ENCODE results near the gene HIVEP2. TPM values are rescaled to one million over a fixed set of nuclear protein-coding genes. Genes with fewer than 3 reads are reported as not detected.

The HIVEP2 gene
- total and polyA plus RNA-seq, 3 donors from 2014 or later: 4.7 to 10.8 (median 10.7) TPM

- WGBS, 2 donors: 63 to 71% methylated on average over 2 of the region's 2 CpGs
- Histone ChIP-seq H3K27ac (peak overlapping the region; percentile 63 to 74), H3K27me3 (no peaks in the 10 kb centered on the region), H3K4me3 (no peak overlapping the region), H3K9me3 (no peaks in the 10 kb centered on the region), H3K4me1 (peaks cover 19% of the 10 kb centered on the region), H3K36me3 (ENCODE audit: low read depth, missing control alignments) (no peaks in the 10 kb centered on the region)
- intact Hi-C loops (cut with DNase I; ENCODE audit: low total_unique reads): loop anchor here (10.0 kb wide), 1 partner anchor 100 kb away; the partner anchor contains the start of gene HIVEP2
- no peak for DNase-seq
- TF ChIP-seq CTCF (IDR thresholded peaks at IDR 0.05) (no peak), POLR2A (IDR thresholded peaks at IDR 0.05) (no peak)
Measured at GRCh38 chr6:142845143-142845571, 99.8 kb downstream of the HIVEP2 start.

- peak overlapping the region in 1 of 2 donors; percentile 74 for H3K27ac ChIP-seq
- H3K4me3 ChIP-seq: no peak overlapping the region
- H3K9me3 ChIP-seq: no peaks in the 10 kb centered on the region
- no peak for DNase-seq
- intact Hi-C loops (cut with DNase I; ENCODE audit: low total_unique reads): loop anchor here (10.0 kb wide), 1 partner anchor 101 kb away; the partner anchor contains the start of gene HIVEP2
- H3K27me3 ChIP-seq: no peaks in the 10 kb centered on the region
- H3K36me3 ChIP-seq (ENCODE audit: low read depth, missing control alignments): no peaks in the 10 kb centered on the region
- H3K4me1 ChIP-seq: peaks cover 19% of the 10 kb centered on the region
- 50 to 64% methylated on average over 6 of the region's 6 CpGs for WGBS, 2 donors
- no peak for TF ChIP-seq POLR2A (IDR thresholded peaks at IDR 0.05)
Measured at GRCh38 chr6:142844065-142844755, 100.8 kb downstream of the HIVEP2 start.

- H3K36me3 ChIP-seq (ENCODE audit: low read depth, missing control alignments): no peaks in the 10 kb centered on the region
- no peaks in the 10 kb centered on the region for H3K27me3 ChIP-seq
- WGBS, 2 donors: 61 to 64% methylated on average over 4 of the region's 4 CpGs
- DNase-seq: no peak
- H3K4me3 ChIP-seq: no peak overlapping the region
- H3K27ac ChIP-seq: peak overlapping the region in 1 of 2 donors; percentile 74
- intact Hi-C loops (cut with DNase I; ENCODE audit: low total_unique reads): loop anchor here (10.0 kb wide), 1 partner anchor 101 kb away; the partner anchor contains the start of gene HIVEP2
- H3K4me1 ChIP-seq: peaks cover 19% of the 10 kb centered on the region
- TF ChIP-seq POLR2A (IDR thresholded peaks at IDR 0.05): no peak
- TF ChIP-seq CTCF (IDR thresholded peaks at IDR 0.05): no peak
- H3K9me3 ChIP-seq: no peaks in the 10 kb centered on the region
Measured at GRCh38 chr6:142843361-142843760, 101.6 kb downstream of the HIVEP2 start.

DNA sequence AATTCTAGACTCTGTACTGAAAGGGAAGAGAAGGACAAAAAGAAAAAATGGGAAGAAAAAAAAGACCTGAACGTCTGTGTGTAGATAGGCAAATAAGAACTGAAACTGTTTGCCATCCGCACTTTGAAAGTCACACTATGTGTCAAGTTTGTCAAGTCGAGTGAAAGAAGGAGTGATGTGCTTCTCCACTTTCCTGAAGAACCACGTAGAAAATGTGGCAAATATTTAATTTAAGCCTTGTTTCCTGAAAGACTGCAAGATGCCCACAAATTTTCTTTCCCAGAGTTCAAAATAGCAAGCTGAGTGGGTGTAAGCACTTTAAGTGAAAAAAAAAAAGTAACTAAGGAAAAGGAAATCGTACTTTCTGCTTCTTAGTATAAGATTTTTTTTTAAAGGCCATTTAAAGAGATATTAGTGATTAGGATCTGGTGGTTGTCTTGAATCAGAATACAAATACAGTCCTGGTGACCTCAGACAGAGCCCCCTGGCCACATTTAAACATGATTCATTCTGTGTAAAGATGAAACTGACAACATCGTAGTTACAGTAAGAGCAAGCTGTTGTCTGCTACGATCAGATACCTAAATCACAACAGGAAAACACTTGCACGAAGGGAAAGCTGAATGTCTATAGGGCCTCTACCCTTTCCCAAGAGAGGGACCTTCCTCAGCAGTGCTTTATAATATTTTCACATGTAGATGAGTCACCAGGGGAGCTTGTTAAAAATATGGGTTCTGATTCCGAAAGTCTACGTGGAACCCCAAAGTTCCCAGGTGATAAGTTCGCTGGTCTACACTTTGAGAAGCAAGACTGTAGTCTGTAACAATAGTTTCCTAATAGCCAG lies 102.3 kb downstream of the HIVEP2 start:
- intact Hi-C loops (cut with DNase I; ENCODE audit: low total_unique reads): loop anchor here (10.0 kb wide), 1 partner anchor 102 kb away; the partner anchor contains the start of gene HIVEP2
- Histone ChIP-seq H3K4me1 (peaks cover 19% of the 10 kb centered on the region), H3K27ac (peak overlapping the region in 1 of 2 donors; percentile 74), H3K27me3 (no peaks in the 10 kb centered on the region), H3K36me3 (ENCODE audit: low read depth, missing control alignments) (no peaks in the 10 kb centered on the region), H3K9me3 (no peaks in the 10 kb centered on the region), H3K4me3 (no peak overlapping the region)
- TF ChIP-seq CTCF (IDR thresholded peaks at IDR 0.05) (no peak), POLR2A (IDR thresholded peaks at IDR 0.05) (no peak)
- no peak for DNase-seq
- 51 to 54% methylated on average over 11 of the region's 11 CpGs for WGBS, 2 donors

DNA sequence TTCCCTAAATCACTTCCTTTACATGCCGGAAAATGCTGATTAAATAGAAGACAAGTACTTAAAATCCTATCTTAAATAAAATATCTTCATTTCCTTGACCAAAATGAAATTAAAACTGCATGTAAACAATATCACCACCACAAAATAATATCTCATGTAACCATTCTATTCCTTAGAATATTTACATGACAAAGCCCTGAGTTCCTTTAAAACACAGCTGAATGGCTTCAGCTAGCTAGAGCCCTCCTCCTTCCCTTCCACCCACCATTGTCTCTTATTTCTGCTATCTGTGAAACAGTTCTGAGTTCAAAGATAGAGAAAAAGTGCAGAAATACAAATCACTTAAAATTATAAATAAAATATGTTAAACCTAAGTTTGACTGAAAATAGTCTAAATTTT lies 103.1 kb downstream of the HIVEP2 start:
- no peak for TF ChIP-seq POLR2A (IDR thresholded peaks at IDR 0.05)
- TF ChIP-seq CTCF (IDR thresholded peaks at IDR 0.05): no peak
- intact Hi-C loops (cut with DNase I; ENCODE audit: low total_unique reads): loop anchor here (10.0 kb wide), 1 partner anchor 103 kb away; the partner anchor contains the start of gene HIVEP2
- H3K36me3 ChIP-seq (ENCODE audit: low read depth, missing control alignments): no peaks in the 10 kb centered on the region
- no peak for DNase-seq
- no peaks in the 10 kb centered on the region for H3K27me3 ChIP-seq
- H3K27ac ChIP-seq: peak overlapping the region in 1 of 2 donors; percentile 74
- no peaks in the 10 kb centered on the region for H3K9me3 ChIP-seq
- peaks cover 19% of the 10 kb centered on the region for H3K4me1 ChIP-seq
- 74 to 82% methylated on average over 1 of the region's 1 CpG for WGBS, 2 donors
- no peak overlapping the region for H3K4me3 ChIP-seq
